Left lung (tissue), 10 donors: ENCODE results near the gene RGS8. TPM values are rescaled to one million over a fixed set of nuclear protein-coding genes. Genes with fewer than 3 reads are reported as not detected.

ENCODE experiments used
- ATAC-seq: fragments of 200-7000 bp; cut with Tn5 transposase; one replicate; pipeline ENCODE4 v1.9.1; 2020; ENCODE audit warnings: moderate library complexity
- DNase-seq, 4 donors: peaks; one replicate each; pipeline ENCODE4 v3.0.0-alpha.2; 2013 to 2020
- H3K27ac ChIP-seq, 2 donors: fragments of 200-600 bp; sonication (generic) in 1 of 2; one replicate each; pipeline versions ENCODE4 v1.5.0 to v1.8.0; 2020 to 2021
- H3K27me3 ChIP-seq, 2 donors: fragments of 200-600 bp; sonication (generic) in 1 of 2; one replicate each; pipeline versions ENCODE4 v1.5.0 to v1.8.0; 2020 to 2021
- H3K36me3 ChIP-seq, 2 donors: fragments of 200-600 bp; sonication (generic) in 1 of 2; one replicate each; pipeline versions ENCODE4 v1.5.0 to v1.8.0; 2020 to 2021
- H3K4me1 ChIP-seq, 2 donors: fragments of 200-600 bp; one replicate each; pipeline ENCODE4 v1.8.0; 2021
- H3K4me3 ChIP-seq, 2 donors: fragments of 200-600 bp; sonication (generic) in 1 of 2; one replicate each; pipeline versions ENCODE4 v1.5.0 to v1.8.0; 2020 to 2021; ENCODE audit warnings: mild to moderate bottlenecking in 1 of 2
- H3K9me3 ChIP-seq, 2 donors: fragments of 200-600 bp; sonication (generic) in 1 of 2; one replicate each; pipeline versions ENCODE4 v1.5.0 to v1.8.0; 2020 to 2021
- intact Hi-C, 2 donors: fragments of 100-400 bp; cut with DNase I; formaldehyde crosslinking; loops; one replicate each; pipeline versions ENCODE4 v1.11.2 to v1.14.2; 2022
- polyA plus RNA-seq, 6 donors: library from polyadenylated mRNA; unstranded; fragments of 120-200 nt; gene quantifications; one replicate each; pipeline ENCODE4 v1.2.1, GENCODE V29; 2013; ENCODE audit not compliant: insufficient read length in 6 of 6
- total RNA-seq, 2 donors: library from RNA; stranded (reverse); fragmentation: NEBNext Ultra II Directional; extraction: Animal tissue kit (Norgen Biotek cat#: 25700); gene quantifications; one replicate each; pipeline ENCODE4 v1.2.1, GENCODE V29; 2021
- TF ChIP-seq, protein P1 (sequence below), 2 donors: fragments of 200-600 bp; sonication (generic) in 1 of 2; IDR thresholded peaks; one replicate each; pipeline versions ENCODE4 v1.5.0 to v1.8.0; 2021; ENCODE audit warnings: antibody characterized with exemption in 2 of 2
- donor health status: DM: no; HTN: yes; CAD: no.
- donor health status: DM: no; HTN: no; CAD: no.

RGS8 gene
- total and polyA plus RNA-seq, 8 donors, result 0.05 TPM; not detected in 7

GRCh38 chr1:182671750-182672486 is 12.5 kb downstream of the RGS8 start:
- Histone ChIP-seq H3K27me3 (peaks cover 3 to 7% of the 10 kb centered on the region in 2 donors), H3K4me3 (no peak overlapping the region), H3K9me3 (no peaks in the 10 kb centered on the region), H3K36me3 (no peaks in the 10 kb centered on the region), H3K27ac (no peak overlapping the region), H3K4me1 (no peaks in the 10 kb centered on the region)
- DNase-seq (peak in 1 of 4 donors; percentile 77), ATAC-seq (peak; percentile 17)
- TF ChIP-seq, protein P1, sequence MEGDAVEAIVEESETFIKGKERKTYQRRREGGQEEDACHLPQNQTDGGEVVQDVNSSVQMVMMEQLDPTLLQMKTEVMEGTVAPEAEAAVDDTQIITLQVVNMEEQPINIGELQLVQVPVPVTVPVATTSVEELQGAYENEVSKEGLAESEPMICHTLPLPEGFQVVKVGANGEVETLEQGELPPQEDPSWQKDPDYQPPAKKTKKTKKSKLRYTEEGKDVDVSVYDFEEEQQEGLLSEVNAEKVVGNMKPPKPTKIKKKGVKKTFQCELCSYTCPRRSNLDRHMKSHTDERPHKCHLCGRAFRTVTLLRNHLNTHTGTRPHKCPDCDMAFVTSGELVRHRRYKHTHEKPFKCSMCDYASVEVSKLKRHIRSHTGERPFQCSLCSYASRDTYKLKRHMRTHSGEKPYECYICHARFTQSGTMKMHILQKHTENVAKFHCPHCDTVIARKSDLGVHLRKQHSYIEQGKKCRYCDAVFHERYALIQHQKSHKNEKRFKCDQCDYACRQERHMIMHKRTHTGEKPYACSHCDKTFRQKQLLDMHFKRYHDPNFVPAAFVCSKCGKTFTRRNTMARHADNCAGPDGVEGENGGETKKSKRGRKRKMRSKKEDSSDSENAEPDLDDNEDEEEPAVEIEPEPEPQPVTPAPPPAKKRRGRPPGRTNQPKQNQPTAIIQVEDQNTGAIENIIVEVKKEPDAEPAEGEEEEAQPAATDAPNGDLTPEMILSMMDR (IDR thresholded peaks at IDR 0.05), result no peak
- intact Hi-C loops, result no loop called here

DNA sequence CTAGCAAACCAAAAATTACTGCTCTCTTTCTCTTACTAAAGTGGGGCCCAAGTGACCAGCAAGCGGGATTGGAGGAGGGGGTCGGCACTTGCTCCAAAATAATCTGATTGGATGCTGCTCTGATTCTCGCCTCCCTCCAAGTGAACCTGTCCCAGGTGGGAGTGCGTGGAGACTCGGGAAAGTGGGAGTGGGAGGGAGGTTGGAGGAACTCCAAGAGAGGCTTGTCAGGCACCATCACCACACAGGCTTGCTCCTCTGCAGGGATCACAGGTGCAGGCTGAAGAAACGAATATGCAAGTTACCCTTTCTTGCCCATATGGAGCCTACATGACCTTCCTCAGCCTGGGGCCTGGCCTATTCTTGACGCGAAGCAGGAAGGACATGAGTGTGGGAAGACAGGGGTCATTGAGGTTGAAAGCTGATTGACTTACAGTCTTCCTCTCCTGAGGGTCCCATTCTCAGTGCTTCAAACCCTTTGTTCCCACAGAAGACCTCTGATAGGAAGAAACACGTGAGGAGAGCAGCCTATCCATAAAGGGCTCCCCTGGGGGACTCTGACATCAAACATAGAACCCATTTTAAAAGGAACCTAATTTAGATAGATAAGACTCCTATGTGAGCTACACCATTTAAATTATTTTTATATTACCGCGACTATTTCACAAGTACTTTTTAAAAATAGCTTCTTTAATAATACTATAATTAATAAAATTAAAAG is 14.2 kb downstream of the RGS8 start:
- Histone ChIP-seq H3K4me1 (no peaks in the 10 kb centered on the region), H3K9me3 (no peaks in the 10 kb centered on the region), H3K27ac (no peak overlapping the region), H3K4me3 (no peak overlapping the region), H3K36me3 (no peaks in the 10 kb centered on the region), H3K27me3 (peaks cover 3 to 7% of the 10 kb centered on the region in 2 donors)
- no peak for ATAC-seq
- intact Hi-C loops, result no loop called here
- TF ChIP-seq, protein P1 (IDR thresholded peaks at IDR 0.05), result no peak
- no peak for DNase-seq

DNA sequence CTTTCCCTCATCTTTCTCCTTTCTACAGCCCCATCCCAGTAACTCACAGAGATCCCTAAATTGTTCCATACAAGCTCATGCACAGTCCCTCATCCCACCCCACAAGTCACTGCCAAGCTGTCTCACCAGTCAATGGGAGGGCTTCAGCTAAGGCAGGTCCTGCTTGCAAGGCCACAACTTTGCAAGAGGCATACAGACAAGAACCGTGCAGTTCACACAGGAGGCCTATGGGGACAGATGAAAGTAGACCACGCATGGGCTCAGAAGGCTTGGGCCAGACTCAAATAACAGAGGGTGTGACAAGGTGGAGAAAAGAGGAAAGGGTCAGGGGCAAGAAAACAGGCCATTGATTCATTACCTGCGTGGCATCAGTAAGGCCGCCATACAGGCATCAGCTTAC is 15.1 kb downstream of the RGS8 start:
- intact Hi-C loops, result no loop called here
- TF ChIP-seq, protein P1 (IDR thresholded peaks at IDR 0.05), result no peak

DNA sequence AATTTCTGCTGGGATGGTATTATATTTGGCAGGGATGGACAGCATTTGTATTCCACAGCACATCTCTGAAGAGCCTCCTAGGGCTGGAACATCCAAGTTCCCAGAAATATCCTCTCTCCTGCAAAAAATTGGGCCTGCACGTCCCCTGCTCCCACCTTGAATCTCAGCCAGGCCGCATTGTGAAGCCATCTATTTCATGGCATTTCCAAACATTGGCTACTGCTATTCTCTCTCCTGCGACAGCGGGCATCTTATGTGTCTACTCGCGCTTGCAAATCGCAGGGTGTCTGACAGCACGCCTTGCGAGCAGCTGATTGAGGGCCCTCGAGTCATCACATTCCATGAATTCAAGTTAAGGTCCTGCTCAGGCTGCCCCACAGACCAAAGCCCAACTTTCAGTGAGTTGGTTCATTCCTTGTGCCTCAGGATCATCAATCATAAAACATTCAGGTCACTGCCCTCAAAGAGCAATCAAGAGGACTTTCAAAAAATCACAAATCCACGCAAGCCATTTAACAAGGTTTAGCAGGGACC is 15.8 kb downstream of the RGS8 start:
- Histone ChIP-seq H3K4me3 (no peak overlapping the region), H3K4me1 (no peaks in the 10 kb centered on the region), H3K9me3 (no peaks in the 10 kb centered on the region), H3K27me3 (peaks cover 3 to 7% of the 10 kb centered on the region in 2 donors), H3K36me3 (no peaks in the 10 kb centered on the region), H3K27ac (no peak overlapping the region)
- intact Hi-C loops, result no loop called here
- ATAC-seq (no peak), DNase-seq (no peak)
- TF ChIP-seq, protein P1 (IDR thresholded peaks at IDR 0.05), result no peak

More for the DNA sequence above, 15.1 kb downstream of the RGS8 start:
- Histone ChIP-seq H3K27ac (no peak overlapping the region), H3K36me3 (no peaks in the 10 kb centered on the region), H3K4me1 (no peaks in the 10 kb centered on the region), H3K27me3 (peaks cover 3 to 7% of the 10 kb centered on the region in 2 donors), H3K9me3 (no peaks in the 10 kb centered on the region), H3K4me3 (no peak overlapping the region)
- ATAC-seq (no peak), DNase-seq (no peak)
